Ovary (tissue), 3 donors: ENCODE measurements around the gene RIC3.

ENCODE experiments used
- CTCF ChIP-seq, 3 donors: fragments of 450-650 bp in 2 of 3; fragments of 200-600 bp in 1 of 3; IDR thresholded peaks; one replicate each; pipeline versions ENCODE4 v1.5.1 to v1.8.0; 2016 to 2022; ENCODE audit warnings: antibody characterized with exemption in 3 of 3, mild to moderate bottlenecking in 1 of 3
- EP300 ChIP-seq: sonication (generic); formaldehyde crosslinking; IDR thresholded peaks from one replicate; pipeline ENCODE4 v1.6.1; 2017; ENCODE audit warnings: antibody characterized with exemption
- POLR2A ChIP-seq: fragments of 450-650 bp; IDR thresholded peaks from one replicate; pipeline ENCODE4 v1.6.1; 2017; ENCODE audit warnings: antibody characterized with exemption, mild to moderate bottlenecking, moderate library complexity
- donor health status: DM: no; HTN: no; CAD: no.

- no peak for TF ChIP-seq EP300
- TF ChIP-seq CTCF (IDR thresholded peaks at IDR 0.05), result no peak
- no peak for TF ChIP-seq POLR2A
These were observed 74.2 kb downstream of the RIC3 start for GRCh38 chr11:8094656-8095055.
